H9 (cell line): ENCODE data around the gene LRMDA. TPM values are rescaled to one million over a fixed set of nuclear protein-coding genes. Genes with fewer than 3 reads are reported as not detected.

ENCODE experiments used
- DNase-seq: peaks from one replicate; pipeline ENCODE4 v3.0.0-alpha.2; 2017
- H2AFZ ChIP-seq: one replicate; pipeline ENCODE4 v1.6.1; 2013; ENCODE audit warnings: mild to moderate bottlenecking, low read length, control low read depth, moderate library complexity
- H2AK5ac ChIP-seq: 2 replicates; pipeline ENCODE4 v1.6.1; 2013; ENCODE audit warnings: low read length, control low read depth, mixed read lengths; ENCODE audit not compliant: insufficient read length
- H2BK120ac ChIP-seq: one replicate; pipeline ENCODE4 v1.6.1; 2013; ENCODE audit warnings: low read depth, mild to moderate bottlenecking, low read length, control low read depth, inconsistent platforms; ENCODE audit not compliant: poor library complexity, severe bottlenecking
- H2BK12ac ChIP-seq: 2 replicates; pipeline ENCODE4 v1.6.1; 2013; ENCODE audit warnings: low read length, control low read depth, mixed read lengths, low read depth; ENCODE audit not compliant: insufficient read length
- H2BK15ac ChIP-seq: 2 replicates; pipeline ENCODE4 v1.6.1; 2013; ENCODE audit warnings: low read depth, low read length, control low read depth
- H2BK20ac ChIP-seq: one replicate; pipeline ENCODE4 v1.6.1; 2013; ENCODE audit warnings: low read depth, mild to moderate bottlenecking, low read length, control low read depth, inconsistent platforms; ENCODE audit not compliant: poor library complexity, severe bottlenecking
- H2BK5ac ChIP-seq: 2 replicates; pipeline ENCODE4 v1.6.1; 2013; ENCODE audit warnings: low read length, control low read depth, mixed read lengths; ENCODE audit not compliant: insufficient read length
- H3K14ac ChIP-seq: 2 replicates; pipeline ENCODE4 v1.6.1; 2013; ENCODE audit warnings: low read length, control low read depth; ENCODE audit not compliant: insufficient read depth
- H3K18ac ChIP-seq: 2 replicates; pipeline ENCODE4 v1.6.1; 2013; ENCODE audit warnings: low read depth, mild to moderate bottlenecking, mixed read lengths, low read length, control low read depth; ENCODE audit not compliant: insufficient read length
- H3K23ac ChIP-seq: 2 replicates; pipeline ENCODE4 v1.6.1; 2013; ENCODE audit warnings: low read length, control low read depth, mixed read lengths, low read depth; ENCODE audit not compliant: insufficient read length
- H3K23me2 ChIP-seq: 2 replicates; pipeline ENCODE4 v1.6.1; 2013; ENCODE audit warnings: low read depth, mild to moderate bottlenecking, mixed read lengths, low read length, control low read depth; ENCODE audit not compliant: insufficient read length, poor library complexity, severe bottlenecking
- H3K27ac ChIP-seq: 2 replicates; pipeline ENCODE4 v1.5.1; 2013; ENCODE audit warnings: low read length, control low read depth, mixed read lengths, low read depth; ENCODE audit not compliant: insufficient read length
- H3K27me3 ChIP-seq: 2 replicates; pipeline ENCODE4 v1.6.1; 2013; ENCODE audit warnings: low read length, control low read depth, inconsistent platforms; ENCODE audit not compliant: insufficient read depth
- H3K4ac ChIP-seq: 2 replicates; pipeline ENCODE4 v1.6.1; 2013; ENCODE audit warnings: low read depth, mild to moderate bottlenecking, control low read depth, inconsistent platforms, low read length, moderate library complexity
- H3K4me1 ChIP-seq: 2 replicates; pipeline ENCODE4 v1.6.1; 2013; ENCODE audit warnings: low read length, control low read depth, inconsistent platforms; ENCODE audit not compliant: insufficient read depth
- H3K4me2 ChIP-seq: 2 replicates; pipeline ENCODE4 v1.6.1; 2013; ENCODE audit warnings: low read length, control low read depth, mixed read lengths; ENCODE audit not compliant: insufficient read length, insufficient read depth
- H3K56ac ChIP-seq: 2 replicates; pipeline ENCODE4 v1.6.1; 2013; ENCODE audit warnings: low read depth, mild to moderate bottlenecking, mixed read lengths, low read length, control low read depth; ENCODE audit not compliant: insufficient read length
- H3K79me1 ChIP-seq: 2 replicates; pipeline ENCODE4 v1.6.1; 2013; ENCODE audit warnings: low read depth, mild to moderate bottlenecking, moderate library complexity, low read length, control low read depth, inconsistent platforms; ENCODE audit not compliant: insufficient read depth, poor library complexity, severe bottlenecking
- H3K79me2 ChIP-seq: 2 replicates; pipeline ENCODE4 v1.6.1; 2013; ENCODE audit warnings: low read length, control low read depth, inconsistent platforms; ENCODE audit not compliant: insufficient read depth
- H3K9ac ChIP-seq: 2 replicates; pipeline ENCODE4 v1.6.1; 2013; ENCODE audit warnings: low read length, control low read depth, mixed read lengths; ENCODE audit not compliant: insufficient read length; ENCODE audit errors: extremely low read depth
- H3K9me3 ChIP-seq: one replicate; pipeline ENCODE4 v1.6.1; 2013; ENCODE audit warnings: low read depth, low read length, inconsistent platforms; ENCODE audit not compliant: control insufficient read depth
- H3T11ph ChIP-seq: one replicate; pipeline ENCODE4 v1.6.1; 2013; ENCODE audit warnings: mild to moderate bottlenecking, low read length, control low read depth, inconsistent platforms
- H4K20me1 ChIP-seq: one replicate; pipeline ENCODE4 v1.6.1; 2013; ENCODE audit not compliant: control insufficient read depth, insufficient read length, insufficient read depth
- H4K5ac ChIP-seq: 2 replicates; pipeline ENCODE4 v1.6.1; 2013; ENCODE audit warnings: low read depth, mild to moderate bottlenecking, mixed read lengths, low read length, control low read depth; ENCODE audit not compliant: insufficient read length
- H4K8ac ChIP-seq: replicated peaks from 2 replicates; pipeline ENCODE4 v1.6.1; 2013; ENCODE audit warnings: low read length, control low read depth, mixed read lengths, low read depth; ENCODE audit not compliant: insufficient read length
- H4K91ac ChIP-seq: 2 replicates; pipeline ENCODE4 v1.6.1; 2013; ENCODE audit warnings: low read depth, mild to moderate bottlenecking, moderate library complexity, mixed read lengths, low read length, control low read depth; ENCODE audit not compliant: insufficient read length
- H3K27ac Mint-ChIP-seq, 3 experiments: 2 replicates in 2 of 3; 3 replicates in 1 of 3; pipeline ENCODE4 v1.8.0; 2020 to 2021; ENCODE audit warnings: mixed read lengths in 3 of 3, mild to moderate bottlenecking in 1 of 3, moderate library complexity in 1 of 3
- H3K27me3 Mint-ChIP-seq: 2 replicates; pipeline ENCODE4 v1.8.0; 2021; ENCODE audit warnings: low read depth, mild to moderate bottlenecking, moderate library complexity, mixed read lengths
- H3K36me3 Mint-ChIP-seq, 3 experiments: 2 replicates in 2 of 3; 3 replicates in 1 of 3; pipeline ENCODE4 v1.8.0; 2020 to 2021; ENCODE audit warnings: low read depth in 3 of 3, mixed read lengths in 3 of 3; ENCODE audit not compliant: insufficient read depth in 1 of 3
- H3K4me1 Mint-ChIP-seq, 2 experiments: 2 replicates each; pipeline ENCODE4 v1.8.0; 2020; ENCODE audit warnings: mixed read lengths in 2 of 2
- H3K4me3 Mint-ChIP-seq, 2 experiments: 2 replicates in 1 of 2; 3 replicates in 1 of 2; pipeline ENCODE4 v1.8.0; 2020 to 2021; ENCODE audit warnings: mild to moderate bottlenecking in 2 of 2, mixed read lengths in 2 of 2, moderate library complexity in 1 of 2
- H3K9me3 Mint-ChIP-seq, 2 experiments: 2 replicates in 1 of 2; 3 replicates in 1 of 2; pipeline ENCODE4 v1.8.0; 2020; ENCODE audit warnings: mild to moderate bottlenecking in 2 of 2, mixed read lengths in 2 of 2, moderate library complexity in 1 of 2
- CTCF ChIP-seq: fragments of 200-600 bp; sonication (generic); conservative IDR thresholded peaks from 3 replicates; pipeline ENCODE4 v1.8.0; 2021; ENCODE audit warnings: antibody characterized with exemption, mild to moderate bottlenecking
- WGBS: extraction: QIAGEN DNeasy Blood & Tissue Kit; methylation state at CpG from one replicate; pipeline ENCODE4 v1.1.7; 2013; ENCODE audit warnings: missing lambda C conversion rate, low lambda C conversion rate, mixed read lengths; ENCODE audit not compliant: insufficient read length; ENCODE audit errors: extremely low coverage; 5-methylcytosine and 5-hydroxymethylcytosine counted together
- total RNA-seq: library from RNA; stranded (reverse); gene quantifications from 2 replicates; pipeline ENCODE4 v1.2.1, GENCODE V29; 2021

LRMDA gene
- total RNA-seq, 1 experiment from 2014 or later: 1.8 TPM

- H3K27me3 Mint-ChIP-seq: peaks cover 10% of the 10 kb centered on the region
- H2BK12ac ChIP-seq: no peak overlapping the region
- no peak overlapping the region for H2BK15ac ChIP-seq
- no peak for TF ChIP-seq CTCF
- H2BK20ac ChIP-seq: no peak overlapping the region
- no peak overlapping the region for H3K9ac ChIP-seq
- H3K79me2 ChIP-seq: no peaks in the 10 kb centered on the region
- no peak overlapping the region for H4K5ac ChIP-seq
- H3K56ac ChIP-seq: no peak overlapping the region
- H3K9me3 Mint-ChIP-seq: no peaks in the 10 kb centered on the region
- H3K4ac ChIP-seq: no peak overlapping the region
- no peak overlapping the region for H3K4me2 ChIP-seq
- no peak overlapping the region for H2AFZ ChIP-seq
- H3K79me1 ChIP-seq: no peaks in the 10 kb centered on the region
- H3K18ac ChIP-seq: no peak overlapping the region
- H2AK5ac ChIP-seq: no peak overlapping the region
- H3K4me1 ChIP-seq: no peaks in the 10 kb centered on the region
- no peak overlapping the region for H4K8ac ChIP-seq
- H3K27me3 ChIP-seq: no peaks in the 10 kb centered on the region
- H3K4me3 Mint-ChIP-seq: no peak overlapping the region
- no peaks in the 10 kb centered on the region for H3K9me3 ChIP-seq
- no peak overlapping the region for H2BK5ac ChIP-seq
- no peak overlapping the region for H3K27ac ChIP-seq
- no peaks in the 10 kb centered on the region for H4K20me1 ChIP-seq
- no peak overlapping the region for H3K23ac ChIP-seq
- H3K36me3 Mint-ChIP-seq: no peaks in the 10 kb centered on the region
- H3K14ac ChIP-seq: no peak overlapping the region
- H3K27ac Mint-ChIP-seq: no peak overlapping the region
- no CpG with 5 or more reads among the region's 3 CpGs for WGBS
- H3K4me1 Mint-ChIP-seq: peaks cover 8 to 9% of the 10 kb centered on the region in 2 experiments
- no peak for DNase-seq
- no peak overlapping the region for H2BK120ac ChIP-seq
- H3T11ph ChIP-seq: no peak overlapping the region
- no peak overlapping the region for H4K91ac ChIP-seq
- no peaks in the 10 kb centered on the region for H3K23me2 ChIP-seq
These were observed 445.3 kb downstream of the LRMDA start for GRCh38 chr10:75876710-75877109.
